Activated naive CD4-positive, alpha-beta T cell treated with anti-CD3 and anti-CD28 coated beads for 36 hours (primary cell): Measurements from ENCODE around the gene PIGL. TPM values are rescaled to one million over a fixed set of nuclear protein-coding genes. Genes with fewer than 3 reads are reported as not detected.

Source experiments
- CTCF ChIA-PET: fragments of 350-600 bp; sonication (Branson Sonifier 250); formaldehyde crosslinking; loops from one replicate; lab custom pipeline; 2021; ENCODE audit warnings: antibody characterized with exemption; lab: Charles Lee
- DNase-seq: peaks from one replicate; pipeline ENCODE4 v3.0.0-alpha.2; 2020
- H3K27ac Mint-ChIP-seq: one replicate; pipeline ENCODE4 v1.8.0; 2021; ENCODE audit warnings: mild to moderate bottlenecking, mixed read lengths
- H3K27me3 Mint-ChIP-seq: one replicate; pipeline ENCODE4 v1.8.0; 2021; ENCODE audit warnings: low read depth, mixed read lengths
- H3K36me3 Mint-ChIP-seq: one replicate; pipeline ENCODE4 v1.8.0; 2021; ENCODE audit warnings: low read depth, mixed read lengths
- H3K4me1 Mint-ChIP-seq: one replicate; pipeline ENCODE4 v1.8.0; 2021; ENCODE audit warnings: low read depth, mixed read lengths
- H3K4me3 Mint-ChIP-seq: one replicate; pipeline ENCODE4 v1.8.0; 2021; ENCODE audit warnings: mild to moderate bottlenecking, moderate library complexity, mixed read lengths
- H3K9me3 Mint-ChIP-seq: one replicate; pipeline ENCODE4 v1.8.0; 2021; ENCODE audit warnings: mixed read lengths
- intact Hi-C: fragments of 100-400 bp; cut with micrococcal nuclease; formaldehyde crosslinking; loops from one replicate; pipeline ENCODE4 v1.15.1; 2023
- total RNA-seq, 2 experiments: library from RNA; stranded (reverse); gene quantifications; one replicate each; pipeline ENCODE4 v1.2.3, GENCODE V29; 2021

PIGL gene
- total RNA-seq, 2 experiments from 2014 or later, result 40.4 to 42.4 TPM

DNA sequence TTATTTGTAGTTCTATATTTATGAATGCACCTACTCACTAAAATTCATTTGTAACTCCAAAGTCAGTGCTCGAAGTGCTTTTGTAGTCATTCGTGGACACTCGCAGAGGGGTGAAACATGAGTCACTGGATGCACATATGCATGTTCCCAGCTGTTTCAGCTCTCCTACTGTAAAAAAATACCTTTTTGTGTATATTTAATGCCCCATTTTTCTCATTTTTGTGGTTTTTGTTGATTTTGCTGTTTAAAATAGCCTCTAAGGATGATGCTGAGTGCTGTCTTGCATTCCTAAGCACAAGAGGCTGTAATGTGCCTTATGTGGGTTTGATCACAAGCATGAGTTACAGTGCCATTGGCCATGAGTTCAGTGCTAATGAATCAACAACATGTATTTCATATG is 105.6 kb downstream of the PIGL start:
- H3K27me3 Mint-ChIP-seq, result no peaks in the 10 kb centered on the region
- CTCF ChIA-PET, result no interaction called here
- H3K4me1 Mint-ChIP-seq, result no peaks in the 10 kb centered on the region
- DNase-seq, result no peak
- peaks cover 11% of the 10 kb centered on the region for H3K36me3 Mint-ChIP-seq
- no peaks in the 10 kb centered on the region for H3K9me3 Mint-ChIP-seq
- intact Hi-C loops, result no loop called here
- H3K27ac Mint-ChIP-seq, result no peak overlapping the region
- H3K4me3 Mint-ChIP-seq, result no peak overlapping the region

DNA sequence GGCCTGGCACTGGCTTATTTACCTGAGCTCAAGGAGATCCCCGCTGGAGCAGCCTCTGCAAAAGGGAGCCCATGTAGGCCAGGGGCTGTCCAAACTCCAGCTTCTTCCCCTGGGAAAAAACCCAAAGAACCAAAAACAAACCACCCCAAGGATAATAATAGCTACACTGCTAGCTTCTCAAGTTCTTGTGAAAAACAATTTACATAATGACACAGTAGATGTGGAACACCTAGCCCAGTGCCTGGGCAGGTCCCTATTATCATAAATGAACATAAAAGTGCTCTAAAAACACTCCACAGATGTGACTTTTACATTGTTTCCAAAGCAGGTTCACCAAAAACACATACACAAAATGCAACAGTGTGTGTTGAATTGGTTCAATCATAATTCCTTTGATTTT is 109.0 kb downstream of the PIGL start:
- peaks cover 11% of the 10 kb centered on the region for H3K36me3 Mint-ChIP-seq
- no peak overlapping the region for H3K4me3 Mint-ChIP-seq
- no peaks in the 10 kb centered on the region for H3K27me3 Mint-ChIP-seq
- no peaks in the 10 kb centered on the region for H3K4me1 Mint-ChIP-seq
- H3K9me3 Mint-ChIP-seq, result no peaks in the 10 kb centered on the region
- intact Hi-C loops, result no loop called here
- no peak overlapping the region for H3K27ac Mint-ChIP-seq
- CTCF ChIA-PET, result interaction anchor here (1.1 kb wide), 1 partner anchor 88 kb away, joined by 3 read pairs; no protein-coding TSS in a partner anchor
- DNase-seq, result no peak

DNA sequence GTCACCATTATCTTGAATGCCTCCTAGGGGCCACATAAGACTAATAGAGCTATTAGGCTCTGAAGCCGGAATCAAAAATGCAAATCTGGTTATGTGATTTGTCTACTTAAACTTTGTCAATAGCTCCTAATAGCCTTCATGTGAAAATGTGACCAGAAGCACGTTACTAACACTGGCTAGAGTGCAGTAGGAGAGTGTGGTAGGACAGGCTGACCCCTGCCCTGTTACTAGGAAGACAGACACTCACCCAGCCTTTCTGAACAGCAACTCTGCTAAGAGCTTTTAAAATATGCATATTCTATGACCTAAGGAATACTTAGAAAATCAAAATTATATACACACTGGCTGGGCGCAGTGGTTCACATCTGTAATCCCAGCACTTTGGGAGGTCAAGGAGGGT is 110.0 kb downstream of the PIGL start:
- H3K4me3 Mint-ChIP-seq, result no peak overlapping the region
- peaks cover 8% of the 10 kb centered on the region for H3K36me3 Mint-ChIP-seq
- CTCF ChIA-PET, result interaction anchor here (0.9 to 1.1 kb wide), 3 partner anchors 14 to 37 kb away, joined by 3 to 4 read pairs (median 3); no protein-coding TSS in a partner anchor
- no peaks in the 10 kb centered on the region for H3K4me1 Mint-ChIP-seq
- no peak overlapping the region for H3K27ac Mint-ChIP-seq
- H3K27me3 Mint-ChIP-seq, result no peaks in the 10 kb centered on the region
- intact Hi-C loops, result no loop called here
- no peaks in the 10 kb centered on the region for H3K9me3 Mint-ChIP-seq
- no peak for DNase-seq

DNA sequence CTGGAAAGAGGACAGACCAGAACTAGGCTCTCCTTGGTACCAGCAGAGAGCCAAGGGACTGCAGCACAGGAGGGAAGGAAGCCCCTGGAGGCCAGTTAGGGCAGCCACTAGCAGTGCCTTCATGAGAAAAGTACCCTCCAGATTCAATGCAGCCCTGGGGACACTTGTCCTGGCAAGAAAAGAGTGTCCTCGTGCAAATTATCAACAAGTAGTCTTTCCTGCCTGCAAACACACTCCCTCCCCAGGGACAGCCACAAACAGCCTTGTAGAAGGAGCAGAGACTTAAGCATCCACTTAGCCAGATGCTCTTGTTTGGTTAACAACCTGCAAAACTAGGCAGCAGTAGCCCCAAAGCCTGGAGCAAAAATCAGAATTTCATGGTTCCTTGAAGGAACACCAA is 112.0 kb downstream of the PIGL start:
- CTCF ChIA-PET, result no interaction called here
- no peaks in the 10 kb centered on the region for H3K4me1 Mint-ChIP-seq
- H3K27ac Mint-ChIP-seq, result no peak overlapping the region
- no peak overlapping the region for H3K4me3 Mint-ChIP-seq
- no peak for DNase-seq
- no peaks in the 10 kb centered on the region for H3K27me3 Mint-ChIP-seq
- intact Hi-C loops, result no loop called here
- H3K36me3 Mint-ChIP-seq, result peaks cover 8% of the 10 kb centered on the region
- H3K9me3 Mint-ChIP-seq, result no peaks in the 10 kb centered on the region

DNA sequence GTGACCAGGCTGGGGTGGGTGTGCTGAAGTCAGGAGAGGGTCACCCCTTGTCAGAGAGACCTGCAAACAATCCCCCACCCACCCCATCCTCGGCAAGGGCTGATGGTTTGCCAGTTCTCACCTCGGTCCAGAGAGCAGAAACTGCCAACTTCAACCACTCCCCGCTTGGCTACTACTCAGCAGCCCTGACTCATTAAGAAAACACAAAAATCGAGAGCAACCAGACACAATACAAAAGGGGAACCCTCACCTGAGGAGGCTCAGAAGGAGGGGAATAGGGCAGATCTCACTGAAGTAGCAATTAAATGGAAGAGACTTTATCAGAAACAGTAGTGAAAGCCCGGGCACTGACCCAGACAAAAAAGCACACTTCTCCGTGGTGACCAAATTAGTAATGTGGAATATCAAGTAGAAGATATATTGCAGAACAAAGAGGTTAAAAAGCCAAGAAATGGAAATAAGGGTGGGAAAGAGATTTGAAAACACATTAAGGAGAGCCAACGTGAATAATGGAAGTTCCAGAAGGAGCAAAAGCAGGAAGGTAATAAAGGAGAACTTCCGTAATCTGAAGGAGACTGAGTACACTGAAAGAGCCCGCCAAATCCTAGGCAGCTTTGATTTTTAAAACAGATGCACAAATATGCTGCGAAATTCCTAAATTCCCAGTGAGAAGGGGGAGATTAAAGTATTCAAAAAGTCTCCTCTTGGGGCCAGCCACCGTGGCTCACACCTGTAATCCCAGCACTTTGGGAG is 112.7 kb downstream of the PIGL start:
- Mint-ChIP-seq H3K36me3 (peaks cover 8% of the 10 kb centered on the region), H3K4me3 (no peak overlapping the region), H3K27me3 (no peaks in the 10 kb centered on the region), H3K9me3 (no peaks in the 10 kb centered on the region), H3K4me1 (no peaks in the 10 kb centered on the region), H3K27ac (no peak overlapping the region)
- DNase-seq, result no peak
- CTCF ChIA-PET, result no interaction called here
- intact Hi-C loops, result no loop called here

DNA sequence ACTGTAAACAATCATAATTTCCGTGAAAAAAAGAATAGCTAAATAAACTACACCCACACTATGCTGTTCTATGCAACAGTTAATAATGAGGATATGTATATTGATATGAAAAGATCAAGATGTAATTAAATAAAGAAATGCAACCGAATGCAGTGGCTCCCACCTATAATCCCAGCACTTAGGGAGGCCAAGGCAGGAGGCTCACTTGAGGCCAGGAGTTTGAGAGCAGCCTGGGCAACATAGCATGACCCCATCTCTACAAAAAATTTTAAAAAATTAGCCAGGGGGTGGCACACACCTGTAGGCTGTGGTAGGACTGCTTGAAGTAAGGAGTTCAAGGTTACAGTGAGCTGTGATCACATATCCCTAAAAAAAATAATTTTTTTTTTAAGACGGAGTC is 121.4 kb downstream of the PIGL start:
- no peaks in the 10 kb centered on the region for H3K4me1 Mint-ChIP-seq
- H3K27me3 Mint-ChIP-seq, result no peaks in the 10 kb centered on the region
- H3K4me3 Mint-ChIP-seq, result no peak overlapping the region
- no peaks in the 10 kb centered on the region for H3K9me3 Mint-ChIP-seq
- no peak for DNase-seq
- H3K27ac Mint-ChIP-seq, result no peak overlapping the region
- CTCF ChIA-PET, result no interaction called here
- intact Hi-C loops, result no loop called here
- H3K36me3 Mint-ChIP-seq, result peaks cover 8% of the 10 kb centered on the region

DNA sequence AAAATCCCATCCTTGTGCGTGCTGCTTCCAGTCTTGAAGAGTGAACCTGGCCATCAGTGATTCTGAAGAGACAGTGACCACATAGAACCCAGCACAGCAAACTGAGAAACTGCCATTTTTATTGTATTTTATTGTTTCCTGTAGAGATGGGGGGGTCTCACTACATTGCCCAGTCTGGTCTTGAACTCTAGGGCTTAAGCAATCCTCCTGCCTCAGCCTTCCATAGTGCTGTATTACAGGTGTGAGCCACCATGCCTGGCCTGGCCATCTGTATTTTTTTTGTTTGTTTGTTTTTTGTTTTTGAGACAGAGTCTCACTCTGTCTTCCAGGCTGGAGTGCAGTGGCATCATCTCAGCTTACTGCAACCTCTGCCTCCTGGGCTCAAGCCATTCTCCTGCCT is 122.4 kb downstream of the PIGL start:
- CTCF ChIA-PET, result no interaction called here
- intact Hi-C loops, result no loop called here
- DNase-seq, result no peak
- Mint-ChIP-seq H3K9me3 (no peaks in the 10 kb centered on the region), H3K27ac (no peak overlapping the region), H3K4me1 (no peaks in the 10 kb centered on the region), H3K36me3 (peaks cover 16% of the 10 kb centered on the region), H3K27me3 (no peaks in the 10 kb centered on the region), H3K4me3 (no peak overlapping the region)

DNA sequence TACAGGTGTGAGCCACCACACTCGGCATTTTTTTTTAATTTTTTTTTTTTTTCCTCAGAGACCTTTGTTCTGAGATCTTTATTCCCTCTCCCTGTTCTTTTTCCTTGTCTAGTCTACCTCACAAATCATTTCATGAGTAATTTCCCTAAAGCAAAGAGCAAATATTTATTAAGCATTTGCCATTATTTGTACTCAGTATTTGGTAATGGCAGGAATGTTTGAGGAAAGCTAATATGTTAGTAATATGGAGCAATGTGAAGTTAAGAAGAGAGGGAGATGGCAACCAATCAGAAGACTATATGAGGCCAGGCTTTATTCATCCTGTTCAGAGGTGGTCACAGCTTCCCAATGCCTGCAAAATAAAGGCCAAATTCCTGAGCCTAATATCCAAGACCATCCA is 122.9 kb downstream of the PIGL start:
- intact Hi-C loops, result no loop called here
- Mint-ChIP-seq H3K36me3 (peaks cover 17% of the 10 kb centered on the region), H3K27me3 (no peaks in the 10 kb centered on the region), H3K27ac (no peak overlapping the region), H3K4me3 (no peak overlapping the region), H3K4me1 (no peaks in the 10 kb centered on the region), H3K9me3 (no peaks in the 10 kb centered on the region)
- DNase-seq, result no peak
- CTCF ChIA-PET, result no interaction called here

DNA sequence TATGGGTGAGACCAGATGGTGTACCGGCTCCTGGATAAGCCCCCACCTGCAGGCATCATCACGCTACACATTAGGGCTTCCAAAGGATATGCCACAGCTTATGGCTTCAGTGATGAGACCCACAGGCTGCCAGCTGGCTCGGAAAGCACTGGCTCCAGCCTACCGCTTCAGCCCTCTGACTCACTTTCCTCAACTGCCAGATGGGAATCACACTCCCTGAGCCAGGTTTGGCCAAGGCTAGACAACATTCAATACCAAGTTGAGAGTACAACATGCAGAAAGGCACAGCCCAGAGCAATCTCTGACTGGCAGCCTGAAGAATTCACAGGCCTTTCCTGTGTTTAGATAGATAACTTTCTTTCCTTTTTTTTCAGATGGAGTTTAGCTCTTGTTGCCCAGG is 126.0 kb downstream of the PIGL start:
- no peak overlapping the region for H3K4me3 Mint-ChIP-seq
- H3K9me3 Mint-ChIP-seq, result no peaks in the 10 kb centered on the region

DNA sequence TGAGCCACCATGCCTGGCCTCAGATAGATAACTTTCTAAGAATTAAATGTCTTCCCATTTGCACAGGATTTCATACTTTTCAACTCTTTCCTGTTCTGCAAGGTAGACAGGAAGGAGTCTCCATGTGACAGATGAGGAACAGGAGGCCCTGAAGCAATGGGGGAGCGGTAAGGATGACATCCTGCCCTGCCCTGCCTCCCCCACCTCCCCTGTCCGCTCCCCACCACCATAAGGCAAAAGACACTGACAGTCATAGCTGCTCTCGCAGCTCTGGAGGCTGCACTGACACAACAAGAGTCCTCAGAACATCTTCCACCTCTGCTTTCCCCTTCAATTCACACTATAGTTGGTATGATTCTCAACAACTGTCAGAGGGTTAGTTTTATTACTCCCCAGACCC is 126.6 kb downstream of the PIGL start:
- no peak overlapping the region for H3K27ac Mint-ChIP-seq
- no peaks in the 10 kb centered on the region for H3K9me3 Mint-ChIP-seq
- CTCF ChIA-PET, result interaction anchor here (0.6 kb wide), 1 partner anchor 250 kb away, joined by 4 read pairs; no protein-coding TSS in a partner anchor
- intact Hi-C loops, result no loop called here
- H3K27me3 Mint-ChIP-seq, result no peaks in the 10 kb centered on the region
- no peak overlapping the region for H3K4me3 Mint-ChIP-seq
- no peak for DNase-seq
- H3K36me3 Mint-ChIP-seq, result peaks cover 18% of the 10 kb centered on the region
- H3K4me1 Mint-ChIP-seq, result no peaks in the 10 kb centered on the region

More for the DNA sequence above, 126.0 kb downstream of the PIGL start:
- intact Hi-C loops, result no loop called here
- no peaks in the 10 kb centered on the region for H3K4me1 Mint-ChIP-seq
- peaks cover 20% of the 10 kb centered on the region for H3K36me3 Mint-ChIP-seq
- H3K27me3 Mint-ChIP-seq, result no peaks in the 10 kb centered on the region
- DNase-seq, result no peak
- CTCF ChIA-PET, result interaction anchor here (0.6 kb wide), 1 partner anchor 144 kb away, joined by 3 read pairs; no protein-coding TSS in a partner anchor
- H3K27ac Mint-ChIP-seq, result no peak overlapping the region

DNA sequence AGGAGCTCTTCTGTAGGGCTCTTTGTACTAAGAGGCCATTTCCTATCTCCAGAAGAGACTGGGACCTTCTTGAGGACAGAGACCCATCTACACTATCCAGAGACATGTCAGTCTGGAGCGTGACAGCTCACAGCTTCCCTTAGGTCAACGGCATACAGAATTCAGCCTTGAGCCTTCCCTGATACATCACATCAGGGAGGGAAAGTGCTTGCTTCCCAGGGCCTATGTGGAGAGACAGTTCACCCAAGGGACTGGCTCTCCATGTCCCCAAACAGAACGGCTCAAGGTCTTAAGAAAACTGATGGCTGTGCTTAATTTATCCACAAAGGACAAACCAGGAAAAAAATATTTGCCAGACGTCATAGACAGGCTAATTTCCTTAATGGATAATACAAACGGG is 128.6 kb downstream of the PIGL start:
- DNase-seq, result no peak
- Mint-ChIP-seq H3K9me3 (no peaks in the 10 kb centered on the region), H3K27ac (no peak overlapping the region), H3K4me1 (peaks cover 7% of the 10 kb centered on the region), H3K36me3 (peaks cover 26% of the 10 kb centered on the region), H3K27me3 (no peaks in the 10 kb centered on the region), H3K4me3 (no peak overlapping the region)
- intact Hi-C loops, result no loop called here
- CTCF ChIA-PET, result interaction anchor here (0.6 to 1.6 kb wide), 5 partner anchors 18 to 280 kb away, joined by 3 to 6 read pairs (median 4); no protein-coding TSS in a partner anchor

DNA sequence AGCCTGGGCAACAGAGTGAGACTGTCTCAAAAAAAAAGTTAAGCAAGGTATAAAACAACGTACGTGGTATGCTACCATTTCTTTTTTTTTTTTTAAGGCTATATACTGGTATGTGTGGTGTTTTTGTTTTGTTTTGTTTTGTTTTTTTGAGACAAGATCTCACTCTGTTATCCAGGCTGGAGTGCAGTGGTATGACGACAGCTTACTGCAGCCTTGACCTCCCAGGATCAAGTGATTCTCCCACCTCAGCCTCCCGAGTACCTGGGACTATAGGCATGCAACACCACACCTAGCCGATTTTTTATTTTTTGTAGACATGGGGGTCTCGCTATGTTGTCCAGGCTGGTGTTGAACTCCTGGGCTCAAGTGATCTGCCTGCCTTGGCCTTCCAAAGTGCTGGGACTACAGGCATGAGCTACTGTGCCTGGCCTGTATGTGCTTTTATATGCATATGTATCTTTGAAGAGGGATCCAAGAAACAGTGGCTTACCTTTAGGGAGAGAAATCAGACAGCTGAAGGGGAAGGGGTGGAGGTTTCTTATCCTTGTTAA is 129.8 kb downstream of the PIGL start:
- H3K27me3 Mint-ChIP-seq, result no peaks in the 10 kb centered on the region

DNA sequence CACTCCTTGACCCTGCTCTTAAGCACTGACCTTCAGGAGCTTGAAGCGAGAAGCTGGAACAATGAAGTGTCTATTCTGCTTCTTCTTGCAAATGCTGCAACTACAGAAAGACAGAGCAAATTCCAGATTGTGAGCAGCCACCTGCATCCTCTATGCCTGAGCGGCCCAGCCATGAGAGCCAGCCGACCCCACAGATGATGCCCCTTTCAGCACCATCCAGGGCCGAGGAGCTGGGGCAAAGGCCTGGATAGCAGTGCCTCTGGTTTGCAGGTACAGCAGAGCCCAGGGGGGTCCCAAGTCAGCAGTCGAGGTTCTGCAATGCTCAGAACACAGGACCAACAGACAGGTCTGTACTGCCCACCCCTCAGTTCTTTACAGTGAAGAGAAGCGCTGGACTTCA is 131.6 kb downstream of the PIGL start:
- CTCF ChIA-PET, result interaction anchor here (0.9 kb wide), 1 partner anchor 14 kb away, joined by 3 read pairs; no protein-coding TSS in a partner anchor
- peaks cover 17% of the 10 kb centered on the region for H3K36me3 Mint-ChIP-seq

More for the DNA sequence above, 129.8 kb downstream of the PIGL start:
- no peak overlapping the region for H3K27ac Mint-ChIP-seq
- H3K4me1 Mint-ChIP-seq, result peaks cover 16% of the 10 kb centered on the region
- no peak overlapping the region for H3K4me3 Mint-ChIP-seq
- intact Hi-C loops, result loop anchor here (1.0 kb wide), 1 partner anchor 27 kb away; no protein-coding TSS in a partner anchor
- H3K9me3 Mint-ChIP-seq, result no peaks in the 10 kb centered on the region
- CTCF ChIA-PET, result interaction anchor here (0.6 to 0.9 kb wide), 4 partner anchors 20 to 282 kb away, joined by 3 to 5 read pairs (median 4); no protein-coding TSS in a partner anchor
- H3K36me3 Mint-ChIP-seq, result peaks cover 26% of the 10 kb centered on the region
- no peak for DNase-seq

More for the DNA sequence above, 131.6 kb downstream of the PIGL start:
- Mint-ChIP-seq H3K9me3 (no peaks in the 10 kb centered on the region), H3K4me1 (peaks cover 20% of the 10 kb centered on the region), H3K27ac (no peak overlapping the region), H3K4me3 (no peak overlapping the region), H3K27me3 (no peaks in the 10 kb centered on the region)
- intact Hi-C loops, result no loop called here
- no peak for DNase-seq
